C4-2B (cell line): ENCODE data around the gene GEMIN8.

ENCODE experiments used
- H3K27ac ChIP-seq: fragments of 450-650 bp; 2 replicates; pipeline ENCODE4 v1.5.1; 2017
- ZFX ChIP-seq: fragments of 450-650 bp; IDR thresholded peaks from 2 replicates; pipeline ENCODE4 v1.6.1; 2017
- TF ChIP-seq, protein P1 (sequence below): fragments of 450-650 bp; conservative IDR thresholded peaks from 2 replicates; pipeline ENCODE4 v1.5.1; 2017; ENCODE audit warnings: mild to moderate bottlenecking

Gene GEMIN8

GRCh38 chrX:13996650-13997049 lies 33.0 kb downstream of the GEMIN8 start:
- TF ChIP-seq, protein P1, sequence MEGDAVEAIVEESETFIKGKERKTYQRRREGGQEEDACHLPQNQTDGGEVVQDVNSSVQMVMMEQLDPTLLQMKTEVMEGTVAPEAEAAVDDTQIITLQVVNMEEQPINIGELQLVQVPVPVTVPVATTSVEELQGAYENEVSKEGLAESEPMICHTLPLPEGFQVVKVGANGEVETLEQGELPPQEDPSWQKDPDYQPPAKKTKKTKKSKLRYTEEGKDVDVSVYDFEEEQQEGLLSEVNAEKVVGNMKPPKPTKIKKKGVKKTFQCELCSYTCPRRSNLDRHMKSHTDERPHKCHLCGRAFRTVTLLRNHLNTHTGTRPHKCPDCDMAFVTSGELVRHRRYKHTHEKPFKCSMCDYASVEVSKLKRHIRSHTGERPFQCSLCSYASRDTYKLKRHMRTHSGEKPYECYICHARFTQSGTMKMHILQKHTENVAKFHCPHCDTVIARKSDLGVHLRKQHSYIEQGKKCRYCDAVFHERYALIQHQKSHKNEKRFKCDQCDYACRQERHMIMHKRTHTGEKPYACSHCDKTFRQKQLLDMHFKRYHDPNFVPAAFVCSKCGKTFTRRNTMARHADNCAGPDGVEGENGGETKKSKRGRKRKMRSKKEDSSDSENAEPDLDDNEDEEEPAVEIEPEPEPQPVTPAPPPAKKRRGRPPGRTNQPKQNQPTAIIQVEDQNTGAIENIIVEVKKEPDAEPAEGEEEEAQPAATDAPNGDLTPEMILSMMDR = no peak
- no peak for TF ChIP-seq ZFX
- no peak overlapping the region for H3K27ac ChIP-seq

DNA sequence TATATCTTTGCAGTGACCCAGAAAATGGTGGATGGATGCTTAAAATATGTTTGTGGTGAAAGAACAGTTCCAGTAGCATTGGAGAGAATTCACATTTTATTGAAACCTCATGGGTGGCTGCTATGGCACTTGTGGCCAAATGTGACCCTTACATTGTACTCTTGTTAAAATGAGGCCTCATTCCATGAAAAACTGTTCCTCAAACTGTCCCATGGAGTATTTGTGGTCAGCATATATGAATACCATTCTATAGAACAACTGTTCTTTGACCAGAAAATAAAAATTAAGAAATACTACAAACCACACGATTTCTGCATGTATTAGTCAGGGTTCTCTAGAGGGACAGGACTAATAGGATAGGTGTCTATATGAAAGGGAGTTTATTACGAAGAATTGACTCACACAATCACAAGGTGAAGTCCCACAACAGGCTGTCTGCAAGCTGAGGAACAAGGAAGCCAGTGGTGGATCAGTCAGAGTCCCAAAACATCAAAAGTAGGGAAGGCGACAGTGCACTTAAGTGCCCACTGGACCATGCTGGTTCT lies 35.1 kb downstream of the GEMIN8 start:
- TF ChIP-seq, protein P1 = no peak
- no peak for TF ChIP-seq ZFX
- no peak overlapping the region for H3K27ac ChIP-seq

- no peak for TF ChIP-seq ZFX
- TF ChIP-seq, protein P1 = no peak
- H3K27ac ChIP-seq = no peak overlapping the region
These were observed 35.6 kb downstream of the GEMIN8 start for GRCh38 chrX:13994104-13994503.

DNA sequence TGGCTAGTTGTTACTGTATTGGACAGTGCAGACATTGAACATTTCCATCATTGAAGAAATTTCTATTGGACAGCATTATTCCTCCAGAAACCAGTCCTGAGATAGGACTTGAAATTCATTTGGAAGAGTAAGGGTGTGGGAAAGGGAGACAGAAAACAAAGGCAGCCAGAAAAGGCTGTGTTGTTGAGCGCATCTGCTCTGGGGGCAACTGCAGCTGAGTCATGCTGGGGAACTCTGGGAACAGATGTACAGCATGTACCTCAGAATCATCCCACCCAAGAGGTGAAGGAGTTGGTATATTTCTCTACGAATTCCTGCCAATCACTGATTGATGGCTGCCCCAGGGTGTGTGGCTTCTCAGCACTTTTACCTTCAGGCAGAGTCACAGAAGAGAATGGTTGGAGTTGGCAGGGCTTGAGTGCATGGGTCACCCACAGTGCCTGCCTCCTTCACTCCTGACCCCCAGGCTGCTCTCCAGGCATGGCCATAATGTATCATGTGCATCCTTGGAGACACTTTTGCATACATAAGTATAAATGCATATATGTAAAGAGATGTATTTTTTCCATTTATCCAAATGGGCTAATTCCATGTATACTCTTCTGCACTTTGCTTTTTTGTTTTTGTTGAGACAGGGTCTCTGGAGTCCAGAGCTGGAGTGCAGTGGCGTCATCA lies 39.4 kb downstream of the GEMIN8 start:
- no peak overlapping the region for H3K27ac ChIP-seq
- TF ChIP-seq, protein P1 = no peak
- TF ChIP-seq ZFX = no peak

- TF ChIP-seq, protein P1 = no peak
- no peak for TF ChIP-seq ZFX
- no peak overlapping the region for H3K27ac ChIP-seq
These were observed 43.8 kb downstream of the GEMIN8 start for GRCh38 chrX:13985697-13986435.

DNA sequence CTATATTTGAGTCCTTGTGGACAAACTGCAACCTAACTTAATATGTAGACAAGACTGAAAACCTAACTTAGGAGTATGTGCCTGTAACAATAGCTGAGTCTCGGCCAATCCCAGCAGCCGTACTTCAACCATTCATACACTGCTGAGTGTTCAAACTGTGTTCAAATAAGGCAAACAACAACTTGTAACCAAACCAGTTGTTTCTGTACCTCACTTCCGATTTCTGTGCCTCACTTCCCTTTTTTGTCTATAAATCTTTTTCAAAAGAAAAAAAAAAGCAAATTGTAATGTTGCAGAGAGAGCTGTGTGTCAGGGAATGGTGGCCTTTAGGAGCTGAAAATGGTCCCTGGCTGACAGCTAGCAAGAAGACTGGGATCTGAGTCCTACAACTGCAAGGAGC lies 46.0 kb downstream of the GEMIN8 start:
- TF ChIP-seq, protein P1 = no peak
- no peak for TF ChIP-seq ZFX
- no peak overlapping the region for H3K27ac ChIP-seq

- H3K27ac ChIP-seq = no peak overlapping the region
- TF ChIP-seq, protein P1 = no peak
- no peak for TF ChIP-seq ZFX
These were observed 61.5 kb downstream of the GEMIN8 start for GRCh38 chrX:13968198-13968597.
